NCI-H526 treated with DMSO at 0.1 percent for 48 hours (cell line): ENCODE data around the gene IPCEF1.

ENCODE experiments used
- DNase-seq: peaks from one replicate; lab custom pipeline; 2025; lab: John Stamatoyannopoulos, UW

Gene IPCEF1

DNA sequence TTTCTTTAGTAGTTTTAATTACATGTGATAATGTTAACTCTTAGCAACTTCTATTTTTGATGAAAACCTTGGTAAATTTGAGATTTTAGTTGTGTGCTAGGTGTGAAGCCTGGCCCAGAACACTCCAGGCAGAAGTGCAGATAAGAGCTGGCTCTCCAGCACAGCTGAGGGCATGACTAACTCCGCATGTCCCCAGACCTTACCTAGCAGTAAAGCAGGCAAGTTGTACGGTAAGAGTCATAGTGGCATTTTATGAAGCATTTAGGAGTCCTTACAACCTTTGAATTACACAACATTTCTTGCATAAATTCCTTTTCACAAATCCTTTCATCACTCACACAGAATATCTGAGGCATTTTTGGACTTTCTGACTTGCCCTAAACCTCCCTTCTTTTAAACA, 250.4 kb downstream of the IPCEF1 start:
- no peak for DNase-seq
